BJ (cell line): ENCODE data around the gene AMPD2. TPM values are rescaled to one million over a fixed set of nuclear protein-coding genes. Genes with fewer than 3 reads are reported as not detected.
"Not testable (repeated sequence)": the region's sequence is repeated elsewhere in the genome, so short reads cannot be mapped to it uniquely, and the experiment has no call there.

Experiments
- CTCF ChIA-PET: fragments of 350-600 bp; formaldehyde crosslinking; extraction: SDS; loops from one replicate; lab custom pipeline; 2021; ENCODE audit warnings: antibody characterized with exemption, inconsistent platforms; lab: Yijun Ruan, JAX
- POLR2A ChIA-PET: fragments of 300-600 bp; sonication (Branson Sonifier 250); formaldehyde crosslinking; extraction: SDS; loops from one replicate; lab custom pipeline; 2021; ENCODE audit warnings: antibody characterized with exemption; lab: Charles Lee
- DNase-seq: peaks from one replicate; pipeline ENCODE4 v3.0.0-alpha.2; 2011; ENCODE audit warnings: low read depth
- H3K27me3 ChIP-seq: 2 replicates; pipeline ENCODE4 v1.6.0; 2011; ENCODE audit warnings: low read length; ENCODE audit not compliant: control insufficient read depth, insufficient read depth
- H3K36me3 ChIP-seq: 2 replicates; pipeline ENCODE4 v1.5.1; 2011; ENCODE audit warnings: low read length; ENCODE audit not compliant: control insufficient read depth, insufficient read depth
- H3K4me3 ChIP-seq: 2 replicates; pipeline ENCODE4 v1.5.1; 2011; ENCODE audit warnings: low read depth, mild to moderate bottlenecking, control low read depth, low read length
- CTCF ChIP-seq: IDR thresholded peaks from 2 replicates; pipeline ENCODE4 v1.5.1; 2011; ENCODE audit warnings: low read depth, mild to moderate bottlenecking, control low read depth, inconsistent platforms, low read length, moderate library complexity; ENCODE audit not compliant: insufficient read depth
- polyA plus RNA-seq: library from polyadenylated mRNA; depleted of rRNA; stranded (reverse); fragments of >200 nt; gene quantifications from 2 replicates; pipeline ENCODE4 v1.2.3, GENCODE V29; 2011

AMPD2 gene
- polyA plus RNA-seq, 1 experiment: 86.9 TPM

- DNase-seq: no peak
- Histone ChIP-seq H3K27me3 (no peaks in the 10 kb centered on the region), H3K4me3 (no peak overlapping the region), H3K36me3 (no peaks in the 10 kb centered on the region)
- ChIA-PET POLR2A (no interaction called here), CTCF (interaction anchor here (0.6 to 10.9 kb wide), 8 partner anchors 9 to 462 kb away, joined by 3 to 210 read pairs (median 4); partner anchors contain the start of genes AHCYL1 and PSRC1)
- no peak for TF ChIP-seq CTCF
These were observed 39.0 kb downstream of the AMPD2 start for GRCh38 chr1:109658533-109659042.

- no peaks in the 10 kb centered on the region for H3K36me3 ChIP-seq
- POLR2A ChIA-PET: no interaction called here
- CTCF ChIA-PET: interaction anchor here (0.9 to 1.9 kb wide), 5 partner anchors 9 to 376 kb away, joined by 3 to 8 read pairs (median 3); partner anchors contain the start of gene PSRC1
- DNase-seq: no peak
- H3K4me3 ChIP-seq: no peak overlapping the region
- TF ChIP-seq CTCF: no peak
- H3K27me3 ChIP-seq: no peaks in the 10 kb centered on the region
These were observed 39.5 kb downstream of the AMPD2 start for GRCh38 chr1:109659145-109659544.

- ChIA-PET POLR2A (no interaction called here), CTCF (interaction anchor here (0.6 to 1.8 kb wide), 4 partner anchors 10 to 114 kb away, joined by 3 to 7 read pairs (median 5); no protein-coding TSS in a partner anchor)
- Histone ChIP-seq H3K36me3 (no peaks in the 10 kb centered on the region), H3K27me3 (no peaks in the 10 kb centered on the region), H3K4me3 (no peak overlapping the region)
- TF ChIP-seq CTCF: no peak
- no peak for DNase-seq
These were observed 40.5 kb downstream of the AMPD2 start for GRCh38 chr1:109659997-109660690.

GRCh38 chr1:109660691-109661026, 41.0 kb downstream of the AMPD2 start:
- H3K36me3 ChIP-seq, H3K27me3 ChIP-seq, H3K4me3 ChIP-seq, POLR2A ChIA-PET, DNase-seq: not testable (repeated sequence)
- CTCF ChIA-PET: interaction anchor here (1.5 to 2.8 kb wide), 4 partner anchors 10 to 115 kb away, joined by 3 to 7 read pairs (median 5); no protein-coding TSS in a partner anchor

- ChIA-PET CTCF (interaction anchor here (1.1 to 2.8 kb wide), 5 partner anchors 10 to 115 kb away, joined by 3 to 10 read pairs (median 4); no protein-coding TSS in a partner anchor), POLR2A (no interaction called here)
- no peak overlapping the region for H3K4me3 ChIP-seq
- no peaks in the 10 kb centered on the region for H3K27me3 ChIP-seq
- TF ChIP-seq CTCF: no peak
- no peak for DNase-seq
- no peaks in the 10 kb centered on the region for H3K36me3 ChIP-seq
These were observed 41.8 kb downstream of the AMPD2 start for GRCh38 chr1:109661391-109661790.
